Lower lobe of right lung (tissue), 2 donors: Measurements from ENCODE around the gene LRRC4C. TPM values are rescaled to one million over a fixed set of nuclear protein-coding genes. Genes with fewer than 3 reads are reported as not detected.

Experiments used
- ATAC-seq, 2 donors: fragments of 200-7000 bp; cut with Tn5 transposase; one replicate each; pipeline ENCODE4 v1.9.1; 2020 to 2022; ENCODE audit warnings: mild to moderate bottlenecking in 2 of 2, moderate library complexity in 2 of 2
- DNase-seq: peaks from one replicate; pipeline ENCODE4 v3.0.0-alpha.2; 2020
- H3K27ac ChIP-seq: fragments of 200-600 bp; one replicate; pipeline ENCODE4 v1.8.0; 2022
- H3K27me3 ChIP-seq: fragments of 200-600 bp; one replicate; pipeline ENCODE4 v1.8.0; 2022; ENCODE audit warnings: low read depth
- H3K36me3 ChIP-seq: fragments of 200-600 bp; one replicate; pipeline ENCODE4 v1.8.0; 2022; ENCODE audit warnings: mild to moderate bottlenecking
- H3K4me1 ChIP-seq: fragments of 200-600 bp; one replicate; pipeline ENCODE4 v1.8.0; 2022
- H3K4me3 ChIP-seq: fragments of 200-600 bp; one replicate; pipeline ENCODE4 v1.8.0; 2022; ENCODE audit warnings: mild to moderate bottlenecking
- H3K9me3 ChIP-seq: fragments of 200-600 bp; one replicate; pipeline ENCODE4 v1.8.0; 2022
- CTCF ChIP-seq: fragments of 200-600 bp; IDR thresholded peaks from one replicate; pipeline ENCODE4 v1.8.0; 2022; ENCODE audit warnings: antibody characterized with exemption, mild to moderate bottlenecking
- intact Hi-C: fragments of 100-400 bp; cut with DNase I; formaldehyde crosslinking; loops from one replicate; pipeline ENCODE4 v1.11.0; 2022
- total RNA-seq: library from RNA; stranded (reverse); fragmentation: NEBNext Ultra II Directional; extraction: Animal tissue kit (Norgen Biotek cat#: 25700); gene quantifications from one replicate; pipeline ENCODE4 v1.2.1, GENCODE V29; 2021
- donor health status: DM: no; HTN: yes; CAD: no; lungs with severe emphysema.

The LRRC4C gene
- total RNA-seq, 1 donor from 2014 or later, result 0.86 TPM

GRCh38 chr11:41222236-41222635, 237.2 kb downstream of the LRRC4C start:
- H3K4me1 ChIP-seq, result no peaks in the 10 kb centered on the region
- H3K9me3 ChIP-seq, result no peaks in the 10 kb centered on the region
- no peak overlapping the region for H3K4me3 ChIP-seq
- intact Hi-C loops, result no loop called here
- ATAC-seq (no peak), DNase-seq (no peak)
- no peaks in the 10 kb centered on the region for H3K36me3 ChIP-seq
- H3K27ac ChIP-seq, result no peak overlapping the region
- TF ChIP-seq CTCF, result no peak
- no peaks in the 10 kb centered on the region for H3K27me3 ChIP-seq

GRCh38 chr11:41206388-41206787, 253.1 kb downstream of the LRRC4C start:
- ATAC-seq (no peak), DNase-seq (no peak)
- no peak overlapping the region for H3K4me3 ChIP-seq
- H3K4me1 ChIP-seq, result no peaks in the 10 kb centered on the region
- no peaks in the 10 kb centered on the region for H3K9me3 ChIP-seq
- H3K27me3 ChIP-seq, result no peaks in the 10 kb centered on the region
- intact Hi-C loops, result no loop called here
- TF ChIP-seq CTCF, result no peak
- no peaks in the 10 kb centered on the region for H3K36me3 ChIP-seq
- no peak overlapping the region for H3K27ac ChIP-seq

GRCh38 chr11:41201156-41201555, 258.3 kb downstream of the LRRC4C start:
- Histone ChIP-seq H3K36me3 (no peaks in the 10 kb centered on the region), H3K4me1 (no peaks in the 10 kb centered on the region), H3K4me3 (no peak overlapping the region), H3K27ac (no peak overlapping the region), H3K27me3 (no peaks in the 10 kb centered on the region), H3K9me3 (no peaks in the 10 kb centered on the region)
- DNase-seq, result no peak
- no peak for ATAC-seq
- intact Hi-C loops, result no loop called here
- peak; percentile 36 for TF ChIP-seq CTCF

GRCh38 chr11:41190437-41191082, 268.9 kb downstream of the LRRC4C start:
- intact Hi-C loops, result no loop called here
- ATAC-seq (no peak), DNase-seq (no peak)
- peaks cover 7% of the 10 kb centered on the region for H3K9me3 ChIP-seq
- TF ChIP-seq CTCF, result no peak
- H3K4me1 ChIP-seq, result no peaks in the 10 kb centered on the region
- H3K4me3 ChIP-seq, result no peak overlapping the region
- no peaks in the 10 kb centered on the region for H3K36me3 ChIP-seq
- H3K27me3 ChIP-seq, result no peaks in the 10 kb centered on the region
- no peak overlapping the region for H3K27ac ChIP-seq

- H3K4me3 ChIP-seq, result no peak overlapping the region
- no peaks in the 10 kb centered on the region for H3K27me3 ChIP-seq
Measured at GRCh38 chr11:41189701-41190436, 269.6 kb downstream of the LRRC4C start.

More at GRCh38 chr11:41189701-41190436, 269.6 kb downstream of the LRRC4C start:
- peaks cover 7% of the 10 kb centered on the region for H3K9me3 ChIP-seq
- no peaks in the 10 kb centered on the region for H3K4me1 ChIP-seq
- no peaks in the 10 kb centered on the region for H3K36me3 ChIP-seq
- ATAC-seq, result no peak
- no peak for TF ChIP-seq CTCF
- H3K27ac ChIP-seq, result no peak overlapping the region
- intact Hi-C loops, result no loop called here
- DNase-seq, result no peak
